Heart left ventricle (tissue), 16 donors: ENCODE data around the gene FBL. TPM values are rescaled to one million over a fixed set of nuclear protein-coding genes. Genes with fewer than 3 reads are reported as not detected.

Source experiments
- ATAC-seq, 4 donors: fragments of 200-7000 bp; cut with Tn5 transposase; one replicate each; pipeline ENCODE4 v1.9.1; 2020 to 2022; ENCODE audit warnings: moderate library complexity in 4 of 4, mild to moderate bottlenecking in 3 of 4, moderate number of reproducible peaks in 1 of 4
- DNase-seq, 5 donors: peaks; one replicate each; pipeline ENCODE4 v3.0.0-alpha.2; 2020
- H3K27ac ChIP-seq, 12 donors: fragments of 200-600 bp; sonication (generic) in 4 of 12; one replicate each; pipeline versions ENCODE4 v1.5.0 to v1.8.0; 2016 to 2022; ENCODE audit warnings: mild to moderate bottlenecking in 2 of 12
- H3K27me3 ChIP-seq, 9 donors: fragments of 200-600 bp; sonication (generic) in 2 of 9; one replicate each; pipeline versions ENCODE4 v1.5.1 to v1.8.0; 2016 to 2022; ENCODE audit warnings: mild to moderate bottlenecking in 3 of 9
- H3K36me3 ChIP-seq, 9 donors: fragments of 200-600 bp; sonication (generic) in 2 of 9; one replicate each; pipeline versions ENCODE4 v1.5.0 to v1.8.0; 2018 to 2022; ENCODE audit warnings: mild to moderate bottlenecking in 2 of 9
- H3K4me1 ChIP-seq, 12 donors: fragments of 200-600 bp; sonication (generic) in 4 of 12; one replicate each; pipeline versions ENCODE4 v1.5.0 to v1.8.0; 2016 to 2022; ENCODE audit warnings: mild to moderate bottlenecking in 3 of 12
- H3K4me3 ChIP-seq, 12 donors: fragments of 200-600 bp; sonication (generic) in 4 of 12; one replicate each; pipeline versions ENCODE4 v1.5.0 to v1.8.0; 2017 to 2022; ENCODE audit warnings: mild to moderate bottlenecking in 9 of 12, moderate library complexity in 4 of 12
- H3K9me3 ChIP-seq, 12 donors: fragments of 200-600 bp; sonication (generic) in 4 of 12; one replicate each; pipeline versions ENCODE4 v1.5.0 to v1.8.0; 2016 to 2022; ENCODE audit warnings: mild to moderate bottlenecking in 1 of 12
- POLR2A ChIP-seq, 2 donors: fragments of 450-650 bp; IDR thresholded peaks; one replicate each; pipeline ENCODE4 v1.6.1; 2017; ENCODE audit warnings: antibody characterized with exemption in 2 of 2, mild to moderate bottlenecking in 2 of 2, moderate library complexity in 2 of 2
- WGBS, 4 donors: extraction: QIAGEN DNeasy Blood & Tissue Kit in 2 of 4; methylation state at CpG; one replicate each; pipeline versions ENCODE4 v1.1.5 to v1.1.7; 2013 to 2018; 5-methylcytosine and 5-hydroxymethylcytosine counted together
- intact Hi-C, 10 donors: fragments of 100-400 bp; cut with DNase I; formaldehyde crosslinking; loops; one replicate each; pipeline versions ENCODE4 v1.11.1 to v1.14.2; 2022
- polyA plus RNA-seq, 2 donors: library from polyadenylated mRNA; stranded (reverse); fragments of 200-250 nt; gene quantifications; one replicate each; pipeline ENCODE4 v1.2.3, GENCODE V29; 2013
- total RNA-seq, 9 donors: library from RNA; depleted of rRNA in 2 of 9; stranded (reverse); fragments of >200 nt in 2 of 9; fragmentation: NEBNext Ultra II Directional in 3 of 9; extraction: Animal tissue kit (Norgen Biotek cat#: 25700) in 3 of 9; gene quantifications; one replicate each; pipeline versions ENCODE4 v1.1.0 to v1.2.4, GENCODE V29; 2016 to 2023
- TF ChIP-seq, protein P1 (sequence below), 12 donors: fragments of 200-600 bp; sonication (generic) in 4 of 12; IDR thresholded peaks; one replicate each; pipeline versions ENCODE4 v1.5.0 to v1.8.0; 2018 to 2022; ENCODE audit warnings: antibody characterized with exemption in 12 of 12, mild to moderate bottlenecking in 5 of 12
- donor health status: ischemic (EF 13 %, LVEDD 7.1; RV severe dilation, severe dysfunction).
- donor health status: healthy with polysubstance abuse.
- donor health status: DM: no; HTN: yes; CAD: no.
- donor health status: DM: no; HTN: no; CAD: no.
- donor health status: ischemic (EF 25% LVEDD 6.9; RV normal size, moderate dysfunction).
- donor health status: ischemic (EF 25% LVEDD 5.7; RV mildly dilated, moderate dysfunction).
- donor health status: healthy.
- donor health status: DM: yes; HTN: yes; CAD: no.
- donor health status: ischemic (EF 35%, LVEDD 5.7; RV mildly dilated, moderate dysfunction).
- donor health status: nonischemic (EF 11% LVEDD 7.7; RV severe dilation, severe dysfunction).
- donor health status: DM: yes; HTN: yes; CAD: no.
- donor health status: PGD.
- donor health status: ischemic (EF 29% LVEDD 5.4; RV normal size, mild dysfunction).
- donor health status: nonischemic (EF 23%, LVEDD 6.1; RV moderate dilation, normal function).

The FBL gene
- total and polyA plus RNA-seq, 11 donors: 44.3 to 169 (median 72.5) TPM

DNA sequence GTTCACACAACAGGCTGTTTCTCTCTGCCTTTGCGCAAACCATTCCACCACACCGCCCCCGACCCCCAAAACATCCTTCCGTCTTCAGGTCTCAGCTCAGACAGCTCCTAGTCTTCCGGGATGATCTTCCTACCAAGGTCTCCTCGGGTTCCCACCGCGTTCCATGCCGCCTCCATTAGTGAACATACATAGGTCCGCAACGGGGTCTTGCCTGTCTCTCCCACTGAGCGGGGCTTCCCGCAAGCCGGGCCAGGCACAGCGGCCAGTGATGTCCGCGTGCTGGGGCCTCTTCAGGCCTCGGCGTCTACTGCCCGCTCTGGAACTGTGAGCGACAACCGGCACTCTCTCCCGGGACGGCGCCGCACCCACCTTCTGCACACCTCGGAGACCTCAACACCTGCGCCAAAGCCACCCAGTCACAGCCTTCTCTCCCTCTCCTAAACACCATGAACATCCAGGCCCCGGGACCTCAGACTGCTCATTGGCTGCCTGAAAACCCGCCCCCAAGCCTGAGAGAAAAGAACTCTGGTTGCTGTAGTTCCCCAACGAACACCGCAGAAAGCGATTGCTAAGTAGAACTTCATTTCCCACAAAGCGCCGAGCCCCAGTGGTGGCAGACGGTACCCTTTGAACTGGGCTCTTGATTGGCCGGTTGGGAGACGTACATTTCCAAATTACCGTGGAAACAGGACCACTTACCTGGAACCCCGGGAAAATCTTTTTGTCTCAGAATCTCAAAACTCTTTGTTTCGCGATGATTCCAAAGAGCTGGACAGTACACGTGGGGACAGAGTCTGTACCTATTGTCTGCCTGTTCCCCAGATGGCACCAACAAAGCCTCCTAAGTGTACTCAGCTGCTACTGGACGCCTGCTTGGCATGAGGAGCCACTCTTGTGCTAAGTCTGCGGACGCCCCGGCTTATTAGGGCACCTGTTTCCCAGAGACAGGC is 21.8 kb downstream of the FBL start:
- WGBS, 4 donors: 4 to 8% (median 5%) methylated on average over 33 to 47 of the region's 47 CpGs
- TF ChIP-seq, protein P1, sequence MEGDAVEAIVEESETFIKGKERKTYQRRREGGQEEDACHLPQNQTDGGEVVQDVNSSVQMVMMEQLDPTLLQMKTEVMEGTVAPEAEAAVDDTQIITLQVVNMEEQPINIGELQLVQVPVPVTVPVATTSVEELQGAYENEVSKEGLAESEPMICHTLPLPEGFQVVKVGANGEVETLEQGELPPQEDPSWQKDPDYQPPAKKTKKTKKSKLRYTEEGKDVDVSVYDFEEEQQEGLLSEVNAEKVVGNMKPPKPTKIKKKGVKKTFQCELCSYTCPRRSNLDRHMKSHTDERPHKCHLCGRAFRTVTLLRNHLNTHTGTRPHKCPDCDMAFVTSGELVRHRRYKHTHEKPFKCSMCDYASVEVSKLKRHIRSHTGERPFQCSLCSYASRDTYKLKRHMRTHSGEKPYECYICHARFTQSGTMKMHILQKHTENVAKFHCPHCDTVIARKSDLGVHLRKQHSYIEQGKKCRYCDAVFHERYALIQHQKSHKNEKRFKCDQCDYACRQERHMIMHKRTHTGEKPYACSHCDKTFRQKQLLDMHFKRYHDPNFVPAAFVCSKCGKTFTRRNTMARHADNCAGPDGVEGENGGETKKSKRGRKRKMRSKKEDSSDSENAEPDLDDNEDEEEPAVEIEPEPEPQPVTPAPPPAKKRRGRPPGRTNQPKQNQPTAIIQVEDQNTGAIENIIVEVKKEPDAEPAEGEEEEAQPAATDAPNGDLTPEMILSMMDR (IDR thresholded peaks at IDR 0.05): no peak
- TF ChIP-seq POLR2A (IDR thresholded peaks at IDR 0.05): peak; percentile 18 to 66
- peak overlapping the region in 11 of 12 donors; percentile 54 to 85 (median 78) for H3K27ac ChIP-seq
- ATAC-seq: peak; percentile 93 to 98 (median 95)
- intact Hi-C loops: loop anchor here in 1 of 10 donors (1.0 kb wide), 1 partner anchor 31 kb away; no protein-coding TSS in a partner anchor
- peaks cover 0 to 22% (median 8%) of the 10 kb centered on the region in 12 donors for H3K4me1 ChIP-seq
- H3K27me3 ChIP-seq: no peaks in the 10 kb centered on the region
- H3K36me3 ChIP-seq: peaks cover 0 to 44% (median 40%) of the 10 kb centered on the region in 9 donors
- DNase-seq: peak; percentile 87 to 93 (median 92)
- H3K4me3 ChIP-seq: peak overlapping the region; percentile 31 to 95 (median 72)
- H3K9me3 ChIP-seq: peaks cover 0 to 2% (median 0%) of the 10 kb centered on the region in 12 donors

DNA sequence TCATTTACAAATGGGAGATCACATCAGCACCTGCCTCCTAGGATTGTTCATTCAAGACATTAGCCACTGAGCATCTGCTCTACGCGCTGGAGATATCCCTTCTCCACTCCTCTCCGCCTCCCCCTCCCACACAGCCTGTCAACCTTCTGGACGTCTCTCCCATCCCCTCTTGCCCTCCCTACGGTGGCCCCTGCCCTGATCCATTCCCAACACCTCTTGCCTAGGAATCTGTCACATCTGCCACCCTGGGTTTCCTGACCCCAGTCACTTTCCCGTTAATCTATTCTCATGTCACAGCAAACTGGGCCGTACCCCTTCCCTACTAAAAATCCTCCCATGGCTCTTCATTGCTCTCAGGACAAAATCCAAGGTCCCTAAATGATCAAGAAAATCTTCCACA is 22.5 kb downstream of the FBL start:
- no peak for TF ChIP-seq POLR2A (IDR thresholded peaks at IDR 0.05)
- TF ChIP-seq, protein P1 (IDR thresholded peaks at IDR 0.05): no peak
- Histone ChIP-seq H3K27ac (peak overlapping the region in 11 of 12 donors; percentile 54 to 85 (median 78)), H3K4me3 (peak overlapping the region; percentile 31 to 95 (median 72)), H3K27me3 (no peaks in the 10 kb centered on the region), H3K4me1 (peaks cover 0 to 19% (median 8%) of the 10 kb centered on the region in 12 donors), H3K9me3 (peaks cover 0 to 2% (median 0%) of the 10 kb centered on the region in 12 donors), H3K36me3 (peaks cover 0 to 37% (median 33%) of the 10 kb centered on the region in 9 donors)
- DNase-seq (no peak), ATAC-seq (peak in 1 of 4 donors; percentile 16)
- intact Hi-C loops: loop anchor here in 1 of 10 donors (1.0 kb wide), 1 partner anchor 30 kb away; no protein-coding TSS in a partner anchor
- 11 to 17% (median 13%) methylated on average over 7 of the region's 7 CpGs for WGBS, 4 donors

DNA sequence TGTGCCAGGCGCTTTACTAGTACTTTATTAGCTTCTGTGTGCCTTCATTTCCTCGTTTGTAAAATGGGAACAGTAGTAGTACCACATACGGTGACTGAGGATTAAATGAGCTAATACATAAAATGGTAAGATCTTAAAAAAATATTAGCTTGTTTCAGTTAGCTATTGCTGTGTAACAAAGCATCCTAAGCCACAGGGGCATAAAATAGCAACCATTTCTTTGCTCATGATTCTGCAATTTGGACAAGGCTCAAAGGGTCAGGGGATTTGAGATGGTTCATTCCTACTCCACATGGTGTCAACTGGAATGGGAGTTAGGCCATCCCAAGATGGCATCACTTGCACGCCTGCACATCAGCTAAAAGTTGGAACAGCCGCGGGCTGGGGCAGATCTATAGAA is 25.5 kb downstream of the FBL start:
- H3K9me3 ChIP-seq: peaks cover 0 to 2% (median 0%) of the 10 kb centered on the region in 12 donors
- DNase-seq (no peak), ATAC-seq (no peak)
- H3K36me3 ChIP-seq: peaks cover 0 to 21% (median 8%) of the 10 kb centered on the region in 9 donors
- no peak overlapping the region for H3K4me3 ChIP-seq
- intact Hi-C loops: no loop called here
- WGBS, 4 donors: 94 to 96% (median 95%) methylated on average over 6 of the region's 6 CpGs
- H3K27ac ChIP-seq: no peak overlapping the region
- no peaks in the 10 kb centered on the region for H3K27me3 ChIP-seq
- TF ChIP-seq, protein P1 (IDR thresholded peaks at IDR 0.05): no peak
- TF ChIP-seq POLR2A (IDR thresholded peaks at IDR 0.05): no peak
- peaks cover 0 to 35% (median 15%) of the 10 kb centered on the region in 12 donors for H3K4me1 ChIP-seq

DNA sequence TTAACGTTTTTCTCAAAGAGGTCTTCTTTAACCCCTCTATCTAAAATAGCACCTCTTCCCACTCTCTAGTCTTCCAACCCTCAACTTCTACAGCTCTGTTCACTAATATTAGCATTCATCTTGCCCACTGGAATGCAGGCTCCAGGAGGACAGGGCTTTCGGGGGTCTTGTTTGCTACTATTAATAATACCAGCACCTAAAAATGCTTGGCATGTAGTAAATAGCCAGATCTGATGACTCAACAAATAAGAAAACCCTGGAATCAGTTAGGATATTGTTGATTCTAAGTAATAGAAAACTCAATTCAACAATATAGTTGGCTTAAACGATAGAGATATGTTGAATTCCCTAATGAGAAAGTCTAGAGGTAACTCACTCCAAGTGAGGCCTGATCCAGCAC is 26.4 kb downstream of the FBL start:
- no peak overlapping the region for H3K27ac ChIP-seq
- no peaks in the 10 kb centered on the region for H3K27me3 ChIP-seq
- H3K9me3 ChIP-seq: peaks cover 0 to 2% (median 0%) of the 10 kb centered on the region in 12 donors
- ATAC-seq: no peak
- peaks cover 0 to 15% (median 4%) of the 10 kb centered on the region in 9 donors for H3K36me3 ChIP-seq
- TF ChIP-seq, protein P1 (IDR thresholded peaks at IDR 0.05): no peak
- no peak for TF ChIP-seq POLR2A (IDR thresholded peaks at IDR 0.05)
- H3K4me1 ChIP-seq: peaks cover 0 to 32% (median 11%) of the 10 kb centered on the region in 12 donors
- intact Hi-C loops: no loop called here
- 82 to 90% (median 88%) methylated on average over 3 of the region's 3 CpGs for WGBS, 4 donors
- no peak for DNase-seq
- no peak overlapping the region for H3K4me3 ChIP-seq
